Karpas-422 (cell line): ENCODE measurements around the gene FLAD1. TPM values are rescaled to one million over a fixed set of nuclear protein-coding genes. Genes with fewer than 3 reads are reported as not detected.

ENCODE experiments used
- DNase-seq: peaks from one replicate; pipeline ENCODE4 v3.0.0-alpha.2; 2015
- H2AFZ ChIP-seq: fragments of 200-600 bp; sonication (generic); 2 replicates; pipeline ENCODE4 v1.6.1; 2014; ENCODE audit warnings: antibody characterized with exemption, low read length, mixed read lengths
- H3K27ac ChIP-seq: fragments of 200-600 bp; sonication (generic); 2 replicates; pipeline ENCODE4 v1.5.1; 2014; ENCODE audit warnings: mild to moderate bottlenecking, low read length, moderate library complexity
- H3K27me3 ChIP-seq: fragments of 200-600 bp; sonication (generic); 2 replicates; pipeline ENCODE4 v1.6.1; 2014; ENCODE audit warnings: low read length, mixed read lengths
- H3K36me3 ChIP-seq: fragments of 200-600 bp; sonication (generic); 2 replicates; pipeline ENCODE4 v1.6.1; 2014; ENCODE audit warnings: low read length, mixed read lengths; ENCODE audit not compliant: insufficient read depth
- H3K4me1 ChIP-seq: fragments of 200-600 bp; sonication (generic); 2 replicates; pipeline ENCODE4 v1.6.1; 2014; ENCODE audit warnings: mild to moderate bottlenecking, low read length, mixed read lengths
- H3K4me2 ChIP-seq: fragments of 200-600 bp; sonication (generic); 2 replicates; pipeline ENCODE4 v1.6.1; 2014; ENCODE audit warnings: low read length, low read depth, mild to moderate bottlenecking; ENCODE audit not compliant: poor library complexity, severe bottlenecking
- H3K4me3 ChIP-seq: fragments of 200-600 bp; sonication (generic); 2 replicates; pipeline ENCODE4 v1.5.1; 2014; ENCODE audit warnings: mild to moderate bottlenecking, antibody characterized with exemption, low read length, mixed read lengths
- H3K79me2 ChIP-seq: fragments of 200-600 bp; sonication (generic); 2 replicates; pipeline ENCODE4 v1.6.1; 2014; ENCODE audit warnings: mild to moderate bottlenecking, low read length, mixed read lengths
- H3K9ac ChIP-seq: fragments of 200-600 bp; sonication (generic); 2 replicates; pipeline ENCODE4 v1.6.0; 2014; ENCODE audit warnings: low read length
- H3K9me2 ChIP-seq: fragments of 200-600 bp; sonication (generic), shearing (Covaris generic); replicated peaks from 2 replicates; pipeline ENCODE4 v1.6.0; 2014; ENCODE audit warnings: mild to moderate bottlenecking, low read length, moderate library complexity; ENCODE audit not compliant: insufficient read depth
- H3K9me3 ChIP-seq: fragments of 300-700, 200-600 bp; sonication (generic); 2 replicates; pipeline ENCODE4 v1.6.1; 2014; ENCODE audit warnings: low read length, mixed read lengths
- H4K20me1 ChIP-seq: fragments of 200-600 bp; sonication (generic); 2 replicates; pipeline ENCODE4 v1.6.1; 2014; ENCODE audit warnings: mild to moderate bottlenecking, antibody characterized with exemption, low read length, low read depth; ENCODE audit not compliant: insufficient read depth
- total RNA-seq: library from RNA; depleted of rRNA; stranded (reverse); fragments of >200 nt; shearing (Covaris generic); gene quantifications from 2 replicates; pipeline ENCODE4 v1.2.3, GENCODE V29; 2014; ENCODE audit warnings: low replicate concordance

FLAD1 gene
- total RNA-seq, 1 experiment from 2014 or later = 48.7 TPM

GRCh38 chr1:155019377-155020245 lies 36.5 kb downstream of the FLAD1 start:
- Histone ChIP-seq H3K4me1 (peaks cover 29% of the 10 kb centered on the region), H3K9me2 (no peaks in the 10 kb centered on the region), H3K79me2 (no peaks in the 10 kb centered on the region), H3K9ac (no peak overlapping the region), H4K20me1 (no peaks in the 10 kb centered on the region; the same call in 1 of the 2 replicates), H3K4me3 (no peak overlapping the region), H3K9me3 (no peaks in the 10 kb centered on the region), H3K27ac (no peak overlapping the region), H2AFZ (no peak overlapping the region), H3K4me2 (no peak overlapping the region), H3K36me3 (0 out of 2 replicates have a peak, but pooled peaks cover 3% of the 10 kb centered on the region), H3K27me3 (no peaks in the 10 kb centered on the region)
- DNase-seq = no peak

- no peaks in the 10 kb centered on the region for H3K79me2 ChIP-seq
- peaks cover 11% of the 10 kb centered on the region for H3K4me1 ChIP-seq
- no peak overlapping the region for H3K27ac ChIP-seq
- H3K27me3 ChIP-seq = no peaks in the 10 kb centered on the region
- H3K4me3 ChIP-seq = no peak overlapping the region
- H2AFZ ChIP-seq = no peak overlapping the region
- H3K4me2 ChIP-seq = no peak overlapping the region
- no peak for DNase-seq
- 0 out of 2 replicates have a peak, but pooled peaks cover 3% of the 10 kb centered on the region for H3K36me3 ChIP-seq
- no peak overlapping the region for H3K9ac ChIP-seq
- H4K20me1 ChIP-seq = no peaks in the 10 kb centered on the region; the same call in 1 of the 2 replicates
- no peaks in the 10 kb centered on the region for H3K9me3 ChIP-seq
- no peaks in the 10 kb centered on the region for H3K9me2 ChIP-seq
Observed at GRCh38 chr1:155022136-155022926, 39.2 kb downstream of the FLAD1 start.

DNA sequence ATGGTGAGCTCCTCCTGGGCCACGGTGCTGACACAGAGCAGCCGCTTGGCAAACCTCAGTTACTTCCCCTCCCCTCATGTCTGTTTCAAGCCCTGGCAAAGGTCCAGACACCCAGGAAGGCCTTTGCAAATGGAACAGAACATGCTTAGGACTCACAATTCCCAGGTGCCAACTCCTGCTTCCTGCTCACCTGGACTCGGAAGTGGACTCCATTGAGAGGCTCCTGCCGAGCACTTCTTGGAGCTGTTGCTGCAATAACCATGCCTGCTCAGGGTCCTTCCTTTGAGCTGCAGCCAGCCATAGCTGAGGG lies 39.7 kb downstream of the FLAD1 start:
- H3K9me3 ChIP-seq = no peaks in the 10 kb centered on the region
- no peaks in the 10 kb centered on the region for H3K79me2 ChIP-seq
- peaks cover 6% of the 10 kb centered on the region for H3K4me1 ChIP-seq
- H3K9me2 ChIP-seq = no peaks in the 10 kb centered on the region
- no peaks in the 10 kb centered on the region; the same call in 1 of the 2 replicates for H4K20me1 ChIP-seq
- no peak overlapping the region for H3K27ac ChIP-seq
- no peaks in the 10 kb centered on the region for H3K27me3 ChIP-seq
- no peak for DNase-seq
- no peak overlapping the region for H3K4me3 ChIP-seq
- H3K9ac ChIP-seq = no peak overlapping the region
- H2AFZ ChIP-seq = no peak overlapping the region
- 0 out of 2 replicates have a peak, but pooled peaks cover 3% of the 10 kb centered on the region for H3K36me3 ChIP-seq
- no peak overlapping the region for H3K4me2 ChIP-seq

- H3K4me3 ChIP-seq = no peak overlapping the region
- H3K27me3 ChIP-seq = no peaks in the 10 kb centered on the region
- no peaks in the 10 kb centered on the region for H3K79me2 ChIP-seq
- no peaks in the 10 kb centered on the region for H3K9me3 ChIP-seq
- H3K4me2 ChIP-seq = no peak overlapping the region
- no peak for DNase-seq
- H3K36me3 ChIP-seq = 0 out of 2 replicates have a peak, but pooled peaks cover 3% of the 10 kb centered on the region
- H3K9ac ChIP-seq = no peak overlapping the region
- no peak overlapping the region for H2AFZ ChIP-seq
- no peaks in the 10 kb centered on the region; the same call in 1 of the 2 replicates for H3K4me1 ChIP-seq
- H4K20me1 ChIP-seq = no peaks in the 10 kb centered on the region; the same call in 1 of the 2 replicates
- no peak overlapping the region for H3K27ac ChIP-seq
- no peaks in the 10 kb centered on the region for H3K9me2 ChIP-seq
Observed at GRCh38 chr1:155023627-155024026, 40.5 kb downstream of the FLAD1 start.

- H4K20me1 ChIP-seq = no peaks in the 10 kb centered on the region
- H3K27ac ChIP-seq = no peak overlapping the region
- no peak overlapping the region for H3K4me2 ChIP-seq
- H3K36me3 ChIP-seq = no peaks in the 10 kb centered on the region
- no peak for DNase-seq
- H3K9me2 ChIP-seq = no peaks in the 10 kb centered on the region
- H3K4me1 ChIP-seq = no peaks in the 10 kb centered on the region; the same call in 1 of the 2 replicates
- no peak overlapping the region for H2AFZ ChIP-seq
- no peak overlapping the region for H3K9ac ChIP-seq
- H3K27me3 ChIP-seq = no peaks in the 10 kb centered on the region
- H3K4me3 ChIP-seq = no peak overlapping the region
- no peaks in the 10 kb centered on the region for H3K9me3 ChIP-seq
- no peaks in the 10 kb centered on the region for H3K79me2 ChIP-seq
Observed at GRCh38 chr1:155024315-155024714, 41.2 kb downstream of the FLAD1 start.

DNA sequence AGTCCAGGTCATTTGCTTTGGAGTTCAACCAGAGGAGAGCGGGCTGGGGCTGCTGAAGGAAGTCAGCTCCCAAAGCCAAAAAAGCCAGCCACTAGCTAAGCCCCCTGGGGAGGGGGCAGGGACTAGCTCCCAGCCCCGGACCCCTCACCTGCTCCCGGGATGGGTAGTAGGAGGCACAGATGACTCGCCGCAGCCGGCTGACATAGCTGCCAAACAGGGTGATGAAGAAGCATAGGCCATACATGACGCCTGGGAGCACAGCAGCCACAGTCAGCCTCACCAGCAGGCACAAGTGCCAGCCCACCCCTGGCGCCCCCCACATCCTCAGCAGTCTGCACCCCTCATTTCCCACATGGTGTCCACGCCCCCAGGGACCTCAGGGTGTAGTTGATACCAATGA lies 43.0 kb downstream of the FLAD1 start:
- H3K36me3 ChIP-seq = no peaks in the 10 kb centered on the region
- no peaks in the 10 kb centered on the region for H3K9me3 ChIP-seq
- H4K20me1 ChIP-seq = no peaks in the 10 kb centered on the region
- H3K79me2 ChIP-seq = no peaks in the 10 kb centered on the region
- H3K27me3 ChIP-seq = no peaks in the 10 kb centered on the region
- H3K27ac ChIP-seq = no peak overlapping the region
- H3K4me2 ChIP-seq = no peak overlapping the region
- DNase-seq = no peak
- H3K9ac ChIP-seq = no peak overlapping the region
- no peaks in the 10 kb centered on the region; the same call in 1 of the 2 replicates for H3K4me1 ChIP-seq
- H3K9me2 ChIP-seq = no peaks in the 10 kb centered on the region
- no peak overlapping the region for H2AFZ ChIP-seq
- H3K4me3 ChIP-seq = no peak overlapping the region

GRCh38 chr1:155026588-155026987 lies 43.4 kb downstream of the FLAD1 start:
- Histone ChIP-seq H3K9me2 (no peaks in the 10 kb centered on the region), H3K9me3 (no peaks in the 10 kb centered on the region), H3K27ac (no peak overlapping the region), H3K4me1 (no peaks in the 10 kb centered on the region; the same call in 1 of the 2 replicates), H3K36me3 (no peaks in the 10 kb centered on the region), H3K4me3 (no peak overlapping the region), H4K20me1 (no peaks in the 10 kb centered on the region), H2AFZ (no peak overlapping the region), H3K9ac (no peak overlapping the region), H3K27me3 (no peaks in the 10 kb centered on the region), H3K79me2 (no peaks in the 10 kb centered on the region), H3K4me2 (no peak overlapping the region)
- DNase-seq = no peak
